ENCODE results near the gene IGF2BP2. TPM values are rescaled to one million over a fixed set of nuclear protein-coding genes. Genes with fewer than 3 reads are reported as not detected.
"Not testable (repeated sequence)": the region's sequence is repeated elsewhere in the genome, so short reads cannot be mapped to it uniquely, and the experiment has no call there.

The IGF2BP2 gene
- total RNA-seq, 2 donors from 2014 or later: 0.99 to 8.8 TPM

GRCh38 chr3:185813691-185814215, 11.1 kb downstream of the IGF2BP2 start:
- DNase-seq (no peak), ATAC-seq (no peak)
- peaks cover 45% of the 10 kb centered on the region for H3K27me3 Mint-ChIP-seq
- no peak overlapping the region for H3K4me3 Mint-ChIP-seq
- H3K9me3 ChIP-seq (ENCODE audit: control insufficient read depth, low read length, poor library complexity, severe bottlenecking): no peaks in the 10 kb centered on the region
- H3K4me1 Mint-ChIP-seq: peaks cover 2% of the 10 kb centered on the region
- H3K36me3 Mint-ChIP-seq (ENCODE audit: low read depth): peaks cover 2% of the 10 kb centered on the region
- H3K27ac Mint-ChIP-seq: no peak overlapping the region

- Mint-ChIP-seq H3K36me3 (ENCODE audit: low read depth) (no peaks in the 10 kb centered on the region), H3K4me1 (peaks cover 2% of the 10 kb centered on the region), H3K27ac (no peak overlapping the region), H3K27me3 (peaks cover 39% of the 10 kb centered on the region), H3K4me3 (no peak overlapping the region)
- no peak for ATAC-seq
- no peaks in the 10 kb centered on the region for H3K9me3 ChIP-seq (ENCODE audit: control insufficient read depth, low read length, poor library complexity, severe bottlenecking)
- DNase-seq: no peak
Observed at GRCh38 chr3:185813205-185813604, 11.6 kb downstream of the IGF2BP2 start.

- no peaks in the 10 kb centered on the region for H3K4me1 Mint-ChIP-seq
- DNase-seq (no peak), ATAC-seq (no peak)
- no peak overlapping the region for H3K27ac Mint-ChIP-seq
- no peaks in the 10 kb centered on the region for H3K36me3 Mint-ChIP-seq (ENCODE audit: low read depth)
- no peak overlapping the region for H3K4me3 Mint-ChIP-seq
- no peaks in the 10 kb centered on the region for H3K9me3 ChIP-seq (ENCODE audit: control insufficient read depth, low read length, poor library complexity, severe bottlenecking)
- peaks cover 25% of the 10 kb centered on the region for H3K27me3 Mint-ChIP-seq
Observed at GRCh38 chr3:185807445-185808068, 17.3 kb downstream of the IGF2BP2 start.

GRCh38 chr3:185798831-185799110, 26.1 kb downstream of the IGF2BP2 start:
- H3K36me3 Mint-ChIP-seq (ENCODE audit: low read depth); ATAC-seq; DNase-seq; H3K4me1 Mint-ChIP-seq; H3K4me3 Mint-ChIP-seq; H3K27ac Mint-ChIP-seq; H3K9me3 ChIP-seq (ENCODE audit: control insufficient read depth, low read length, poor library complexity, severe bottlenecking): not testable (repeated sequence)
- peaks cover 26% of the 10 kb centered on the region for H3K27me3 Mint-ChIP-seq

- ATAC-seq (no peak), DNase-seq (no peak)
- Mint-ChIP-seq H3K27me3 (peaks cover 28% of the 10 kb centered on the region), H3K36me3 (ENCODE audit: low read depth) (no peaks in the 10 kb centered on the region), H3K27ac (no peak overlapping the region), H3K4me1 (no peaks in the 10 kb centered on the region), H3K4me3 (no peak overlapping the region)
- H3K9me3 ChIP-seq (ENCODE audit: control insufficient read depth, low read length, poor library complexity, severe bottlenecking): no peaks in the 10 kb centered on the region
Observed at GRCh38 chr3:185797993-185798830, 26.6 kb downstream of the IGF2BP2 start.

GRCh38 chr3:185797108-185797881, 27.5 kb downstream of the IGF2BP2 start:
- no peak overlapping the region for H3K4me3 Mint-ChIP-seq
- H3K36me3 Mint-ChIP-seq (ENCODE audit: low read depth): peaks cover 2% of the 10 kb centered on the region
- H3K27me3 Mint-ChIP-seq: peaks cover 34% of the 10 kb centered on the region
- no peak overlapping the region for H3K27ac Mint-ChIP-seq
- no peaks in the 10 kb centered on the region for H3K4me1 Mint-ChIP-seq
- no peak for ATAC-seq
- DNase-seq: no peak
- H3K9me3 ChIP-seq (ENCODE audit: control insufficient read depth, low read length, poor library complexity, severe bottlenecking): no peaks in the 10 kb centered on the region

GRCh38 chr3:185796431-185797107, 28.3 kb downstream of the IGF2BP2 start:
- Mint-ChIP-seq H3K4me3 (no peak overlapping the region), H3K27ac (no peak overlapping the region), H3K36me3 (ENCODE audit: low read depth) (peaks cover 2% of the 10 kb centered on the region), H3K4me1 (no peaks in the 10 kb centered on the region), H3K27me3 (peaks cover 34% of the 10 kb centered on the region)
- no peak for ATAC-seq
- no peak for DNase-seq
- no peaks in the 10 kb centered on the region for H3K9me3 ChIP-seq (ENCODE audit: control insufficient read depth, low read length, poor library complexity, severe bottlenecking)

GRCh38 chr3:185793381-185793780, 31.5 kb downstream of the IGF2BP2 start:
- no peaks in the 10 kb centered on the region for H3K9me3 ChIP-seq (ENCODE audit: control insufficient read depth, low read length, poor library complexity, severe bottlenecking)
- peaks cover 52% of the 10 kb centered on the region for H3K27me3 Mint-ChIP-seq
- peaks cover 2% of the 10 kb centered on the region for H3K36me3 Mint-ChIP-seq (ENCODE audit: low read depth)
- no peak overlapping the region for H3K4me3 Mint-ChIP-seq
- no peak overlapping the region for H3K27ac Mint-ChIP-seq
- no peaks in the 10 kb centered on the region for H3K4me1 Mint-ChIP-seq
- no peak for ATAC-seq
- DNase-seq: no peak

- DNase-seq (no peak), ATAC-seq (no peak)
- Mint-ChIP-seq H3K4me3 (no peak overlapping the region), H3K4me1 (no peaks in the 10 kb centered on the region), H3K27me3 (peaks cover 52% of the 10 kb centered on the region), H3K27ac (no peak overlapping the region), H3K36me3 (ENCODE audit: low read depth) (peaks cover 2% of the 10 kb centered on the region)
- H3K9me3 ChIP-seq (ENCODE audit: control insufficient read depth, low read length, poor library complexity, severe bottlenecking): no peaks in the 10 kb centered on the region
Observed at GRCh38 chr3:185792955-185793354, 31.9 kb downstream of the IGF2BP2 start.

GRCh38 chr3:185789891-185790830, 34.7 kb downstream of the IGF2BP2 start:
- peaks cover 40% of the 10 kb centered on the region for H3K27me3 Mint-ChIP-seq

GRCh38 chr3:185789134-185789533, 35.7 kb downstream of the IGF2BP2 start:
- DNase-seq (no peak), ATAC-seq (no peak)
- no peak overlapping the region for H3K4me3 Mint-ChIP-seq
- peaks cover 2% of the 10 kb centered on the region for H3K36me3 Mint-ChIP-seq (ENCODE audit: low read depth)
- H3K4me1 Mint-ChIP-seq: no peaks in the 10 kb centered on the region
- H3K27me3 Mint-ChIP-seq: peaks cover 41% of the 10 kb centered on the region
- H3K9me3 ChIP-seq (ENCODE audit: control insufficient read depth, low read length, poor library complexity, severe bottlenecking): no peaks in the 10 kb centered on the region
- H3K27ac Mint-ChIP-seq: no peak overlapping the region

More at GRCh38 chr3:185789891-185790830, 34.7 kb downstream of the IGF2BP2 start:
- peaks cover 2% of the 10 kb centered on the region for H3K36me3 Mint-ChIP-seq (ENCODE audit: low read depth)
- no peaks in the 10 kb centered on the region for H3K4me1 Mint-ChIP-seq
- ATAC-seq: no peak
- H3K9me3 ChIP-seq (ENCODE audit: control insufficient read depth, low read length, poor library complexity, severe bottlenecking): no peaks in the 10 kb centered on the region
- no peak for DNase-seq
- no peak overlapping the region for H3K27ac Mint-ChIP-seq
- no peak overlapping the region for H3K4me3 Mint-ChIP-seq

- no peaks in the 10 kb centered on the region for H3K4me1 Mint-ChIP-seq
- no peak for ATAC-seq
- H3K4me3 Mint-ChIP-seq: no peak overlapping the region
- no peaks in the 10 kb centered on the region for H3K9me3 ChIP-seq (ENCODE audit: control insufficient read depth, low read length, poor library complexity, severe bottlenecking)
- peaks cover 2% of the 10 kb centered on the region for H3K36me3 Mint-ChIP-seq (ENCODE audit: low read depth)
- no peak overlapping the region for H3K27ac Mint-ChIP-seq
- DNase-seq: no peak
- H3K27me3 Mint-ChIP-seq: peaks cover 40% of the 10 kb centered on the region
Observed at GRCh38 chr3:185788292-185788691, 36.5 kb downstream of the IGF2BP2 start.
